GM12801 (cell line): ENCODE results near the gene GNG12.

Source experiments
- CTCF ChIP-seq: IDR thresholded peaks from one replicate; pipeline ENCODE4 v1.5.1; 2011; ENCODE audit warnings: control low read depth; ENCODE audit not compliant: insufficient read length; ENCODE audit errors: extremely low read depth

The GNG12 gene

DNA sequence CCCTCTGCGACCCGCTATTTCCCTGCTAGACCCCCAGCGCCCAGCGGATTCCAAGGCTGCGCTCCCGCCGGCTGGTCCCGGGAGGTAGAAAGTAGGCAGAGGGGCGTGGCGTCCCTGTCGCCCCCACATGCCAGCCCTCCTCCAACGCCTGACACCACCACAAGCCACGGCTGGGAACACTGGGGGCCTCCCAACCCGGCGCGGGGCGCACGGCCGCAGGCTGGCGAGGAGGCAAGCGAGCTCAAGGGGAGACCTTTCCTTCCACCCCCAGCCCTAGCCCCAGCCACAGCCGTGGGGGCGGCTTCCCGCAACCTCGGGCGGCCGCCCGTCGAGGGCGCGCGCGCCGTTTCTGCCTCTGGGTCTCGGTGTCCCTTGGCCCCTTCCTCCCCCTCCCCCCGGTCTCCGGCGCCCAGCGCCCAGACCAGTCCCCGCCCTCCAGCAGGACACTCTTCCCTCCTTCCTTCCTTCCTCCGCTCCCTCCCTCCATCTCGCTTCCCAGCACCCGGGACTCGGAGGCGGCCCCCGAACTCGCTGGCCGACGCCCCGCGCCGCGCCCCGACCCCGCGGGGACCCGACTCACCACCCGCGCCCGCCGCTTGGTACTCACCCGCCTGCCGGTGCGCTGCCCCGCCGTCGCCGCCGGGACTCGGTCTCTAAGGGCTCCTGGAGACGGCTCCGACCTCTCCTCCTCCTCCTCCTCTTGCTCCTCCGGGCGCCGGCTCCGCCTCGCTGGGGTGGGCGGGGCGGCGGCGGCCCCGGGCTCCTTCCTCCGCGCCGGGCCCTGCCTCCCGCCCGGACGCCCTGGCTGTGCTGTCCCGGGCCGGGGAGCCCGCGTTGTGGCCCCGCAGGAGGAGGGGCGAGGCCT is at the start of gene GNG12:
Gene GNG12, minus strand, starts transcription at position 731 of the 865 bp plus-strand sequence. CDS start 125,781 bp downstream, outside the sequence.
- TF ChIP-seq CTCF, result no peak

DNA sequence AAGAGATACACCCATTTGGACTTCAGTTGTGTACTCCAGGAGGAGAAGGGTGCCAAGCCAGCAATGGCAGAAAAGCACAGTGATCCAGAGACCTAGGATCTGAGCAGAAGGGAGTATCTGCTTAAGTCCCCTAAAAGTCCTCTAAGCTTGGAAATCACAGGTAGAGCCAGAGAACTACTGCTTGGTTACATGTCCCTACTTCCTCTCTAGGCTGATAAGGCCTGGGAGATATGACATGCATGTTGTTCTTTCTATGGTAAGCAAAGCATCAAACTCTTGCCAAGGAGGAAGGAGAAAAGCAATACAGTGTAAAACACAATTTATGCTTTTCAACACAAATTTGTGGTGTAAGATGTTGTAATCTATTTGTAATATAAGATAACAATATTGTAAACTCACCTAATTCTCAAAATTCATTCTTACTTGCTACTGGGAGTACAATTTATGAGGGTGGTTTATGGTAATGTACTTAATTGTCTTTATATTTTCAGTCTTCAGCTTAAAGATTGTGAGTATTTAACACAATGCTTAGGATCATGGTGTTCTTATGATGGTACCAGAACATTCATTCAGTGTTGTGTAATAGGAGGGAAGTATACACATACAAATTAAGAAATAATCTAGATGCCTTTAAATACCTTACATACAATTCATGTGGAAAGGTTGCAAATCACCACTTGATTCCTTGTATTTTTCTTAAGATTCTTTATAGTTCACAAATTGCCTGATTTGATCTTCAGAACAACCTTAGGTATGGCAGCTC is 49.1 kb upstream of the GNG12 start:
- TF ChIP-seq CTCF, result no peak

GRCh38 chr1:67880056-67880601 is 46.9 kb upstream of the GNG12 start:
- TF ChIP-seq CTCF, result no peak

DNA sequence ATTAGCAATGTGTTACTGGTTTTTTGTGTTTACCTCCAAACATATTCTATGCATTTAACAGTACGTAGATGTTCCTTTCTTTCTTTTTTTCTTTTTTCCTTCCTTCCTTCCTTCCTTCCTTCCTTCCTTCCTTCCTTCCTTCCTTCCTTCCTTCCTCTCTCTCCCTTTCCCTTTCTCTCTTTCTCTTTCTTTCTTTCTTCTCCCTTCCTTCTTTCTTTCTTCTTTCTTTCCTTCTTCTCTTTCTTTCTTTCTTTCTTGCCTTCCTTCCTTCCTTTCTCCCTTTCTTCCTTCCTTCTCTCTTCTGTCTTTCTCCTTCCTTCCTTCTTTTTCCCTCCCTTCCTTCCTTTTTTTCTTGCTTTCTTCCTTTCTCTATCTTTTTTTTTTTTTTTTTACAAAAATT is 46.2 kb upstream of the GNG12 start:
- TF ChIP-seq CTCF, result no peak

GRCh38 chr1:67874501-67875111 is 41.3 kb upstream of the GNG12 start:
- TF ChIP-seq CTCF, result no peak

- TF ChIP-seq CTCF, result no peak
Measured at GRCh38 chr1:67869233-67869632, 36.0 kb upstream of the GNG12 start.

- no peak for TF ChIP-seq CTCF
Measured at GRCh38 chr1:67863637-67864036, 30.4 kb upstream of the GNG12 start.
